ENCODE data around the gene CKS1B.
"Not testable (repeated sequence)": the region's sequence is repeated elsewhere in the genome, so short reads cannot be mapped to it uniquely, and the experiment has no call there.

CKS1B gene

GRCh38 chr1:154964359-154964758 is 10.1 kb upstream of the CKS1B start:
- no peak for DNase-seq (ENCODE audit: low read depth)

- DNase-seq (ENCODE audit: low read depth), result no peak
Measured at GRCh38 chr1:154966111-154966510, 8.4 kb upstream of the CKS1B start.

- DNase-seq (ENCODE audit: low read depth), result no peak
Measured at GRCh38 chr1:154967331-154967950, 7.0 kb upstream of the CKS1B start.

- DNase-seq (ENCODE audit: low read depth), result no peak
Measured at GRCh38 chr1:154968731-154969130, 5.8 kb upstream of the CKS1B start.

GRCh38 chr1:154969246-154969645 is 5.2 kb upstream of the CKS1B start:
- DNase-seq (ENCODE audit: low read depth), result no peak

GRCh38 chr1:154969860-154970452 is 4.5 kb upstream of the CKS1B start:
- DNase-seq (ENCODE audit: low read depth), result no peak

GRCh38 chr1:154970631-154971340 is 3.7 kb upstream of the CKS1B start, which contains the start of gene SHC1:
Gene SHC1 (minus strand): TSS chr1:154970747. CDS start chr1:154970526, 221 bp downstream.
- DNase-seq (ENCODE audit: low read depth), result peak; percentile 91

GRCh38 chr1:154971341-154971998 is 3.0 kb upstream of the CKS1B start:
- peak; percentile 31 for DNase-seq (ENCODE audit: low read depth)

GRCh38 chr1:154972213-154972516 is 2.3 kb upstream of the CKS1B start:
- DNase-seq (ENCODE audit: low read depth), result no peak

- DNase-seq (ENCODE audit: low read depth), result peak; percentile 84
Measured at GRCh38 chr1:154972517-154973343, 1.8 kb upstream of the CKS1B start.

- peak; percentile 96 for DNase-seq (ENCODE audit: low read depth)
Measured at GRCh38 chr1:154973344-154974101, 958 bp upstream of the CKS1B start.

- DNase-seq (ENCODE audit: low read depth), result peak; percentile 95
Measured at GRCh38 chr1:154974808-154975408, 427 bp downstream of the CKS1B start.

- DNase-seq (ENCODE audit: low read depth), result no peak
Measured at GRCh38 chr1:154975409-154976059, 1.1 kb downstream of the CKS1B start.

- DNase-seq (ENCODE audit: low read depth), result not testable (repeated sequence)
Measured at GRCh38 chr1:154977762-154978161, 3.3 kb downstream of the CKS1B start.

- DNase-seq (ENCODE audit: low read depth), result no peak
Measured at GRCh38 chr1:154978360-154978759, 3.9 kb downstream of the CKS1B start.

GRCh38 chr1:154982341-154982740 is 7.9 kb downstream of the CKS1B start:
- no peak for DNase-seq (ENCODE audit: low read depth)

GRCh38 chr1:154982897-154983648 is 8.6 kb downstream of the CKS1B start, which contains the start of gene FLAD1:
Gene FLAD1 (plus strand): TSS chr1:154983344. CDS start chr1:154983695, 351 bp downstream.
- peak; percentile 98 for DNase-seq (ENCODE audit: low read depth)

- no peak for DNase-seq (ENCODE audit: low read depth)
Measured at GRCh38 chr1:154983776-154984466, 9.4 kb downstream of the CKS1B start.

GRCh38 chr1:154986736-154987135 is 12.3 kb downstream of the CKS1B start:
- DNase-seq (ENCODE audit: low read depth), result not testable (repeated sequence)

All from fibroblast of the conjunctiva (primary cell).